BJ (cell line): ENCODE data around the gene ATG13. TPM values are rescaled to one million over a fixed set of nuclear protein-coding genes. Genes with fewer than 3 reads are reported as not detected.

Experiments used
- CTCF ChIA-PET: fragments of 350-600 bp; formaldehyde crosslinking; extraction: SDS; loops from one replicate; lab custom pipeline; 2021; ENCODE audit warnings: antibody characterized with exemption, inconsistent platforms; lab: Yijun Ruan, JAX
- POLR2A ChIA-PET: fragments of 300-600 bp; sonication (Branson Sonifier 250); formaldehyde crosslinking; extraction: SDS; loops from one replicate; lab custom pipeline; 2021; ENCODE audit warnings: antibody characterized with exemption; lab: Charles Lee
- DNase-seq: peaks from one replicate; pipeline ENCODE4 v3.0.0-alpha.2; 2011; ENCODE audit warnings: low read depth
- H3K27me3 ChIP-seq: 2 replicates; pipeline ENCODE4 v1.6.0; 2011; ENCODE audit warnings: low read length; ENCODE audit not compliant: control insufficient read depth, insufficient read depth
- H3K36me3 ChIP-seq: 2 replicates; pipeline ENCODE4 v1.5.1; 2011; ENCODE audit warnings: low read length; ENCODE audit not compliant: control insufficient read depth, insufficient read depth
- H3K4me3 ChIP-seq: 2 replicates; pipeline ENCODE4 v1.5.1; 2011; ENCODE audit warnings: low read depth, mild to moderate bottlenecking, control low read depth, low read length
- CTCF ChIP-seq: IDR thresholded peaks from 2 replicates; pipeline ENCODE4 v1.5.1; 2011; ENCODE audit warnings: low read depth, mild to moderate bottlenecking, control low read depth, inconsistent platforms, low read length, moderate library complexity; ENCODE audit not compliant: insufficient read depth
- polyA plus RNA-seq: library from polyadenylated mRNA; depleted of rRNA; stranded (reverse); fragments of >200 nt; gene quantifications from 2 replicates; pipeline ENCODE4 v1.2.3, GENCODE V29; 2011

ATG13 gene
- polyA plus RNA-seq, 1 experiment = 111 TPM

- Histone ChIP-seq H3K4me3 (no peak overlapping the region), H3K27me3 (no peaks in the 10 kb centered on the region), H3K36me3 (no peaks in the 10 kb centered on the region; the same call in 1 of the 2 replicates)
- DNase-seq = no peak
- POLR2A ChIA-PET = no interaction called here
- no peak for TF ChIP-seq CTCF
- CTCF ChIA-PET = interaction anchor here (0.7 to 2.4 kb wide), 3 partner anchors 14 to 275 kb away, joined by 3 to 11 read pairs (median 3); partner anchors contain the start of gene ATG13
Observed at GRCh38 chr11:46643531-46643930, 26.2 kb downstream of the ATG13 start.

GRCh38 chr11:46643986-46644385 is 26.6 kb downstream of the ATG13 start:
- Histone ChIP-seq H3K36me3 (no peaks in the 10 kb centered on the region; the same call in 1 of the 2 replicates), H3K4me3 (no peak overlapping the region), H3K27me3 (no peaks in the 10 kb centered on the region)
- CTCF ChIA-PET = interaction anchor here (0.6 to 2.4 kb wide), 5 partner anchors 9 to 275 kb away, joined by 3 to 11 read pairs (median 3); partner anchors contain the start of gene ATG13
- no peak for DNase-seq
- TF ChIP-seq CTCF = no peak
- POLR2A ChIA-PET = no interaction called here

GRCh38 chr11:46649180-46649738 is 31.9 kb downstream of the ATG13 start:
- no peaks in the 10 kb centered on the region for H3K27me3 ChIP-seq
- H3K36me3 ChIP-seq = no peaks in the 10 kb centered on the region; the same call in 1 of the 2 replicates
- POLR2A ChIA-PET = no interaction called here
- CTCF ChIA-PET = interaction anchor here (1.0 to 1.5 kb wide), 4 partner anchors 12 to 120 kb away, joined by 3 to 5 read pairs (median 4); partner anchors contain the start of gene ATG13
- no peak for TF ChIP-seq CTCF
- DNase-seq = peak; percentile 88
- H3K4me3 ChIP-seq = 0 out of 2 replicates have a peak overlapping the region, but pooled peaks have one; percentile 2

- Histone ChIP-seq H3K4me3 (no peak overlapping the region), H3K36me3 (peaks cover 1% of the 10 kb centered on the region; the same call in 1 of the 2 replicates), H3K27me3 (no peaks in the 10 kb centered on the region)
- ChIA-PET POLR2A (no interaction called here), CTCF (no interaction called here)
- no peak for TF ChIP-seq CTCF
- DNase-seq = no peak
Observed at GRCh38 chr11:46655631-46656030, 38.3 kb downstream of the ATG13 start.

GRCh38 chr11:46657186-46657585 is 39.8 kb downstream of the ATG13 start:
- no peak for TF ChIP-seq CTCF
- Histone ChIP-seq H3K36me3 (0 out of 2 replicates have a peak, but pooled peaks cover 1% of the 10 kb centered on the region), H3K27me3 (no peaks in the 10 kb centered on the region), H3K4me3 (no peak overlapping the region)
- ChIA-PET CTCF (interaction anchor here (0.6 to 1.0 kb wide), 3 partner anchors 12 to 108 kb away, joined by 3 to 5 read pairs (median 3); no protein-coding TSS in a partner anchor), POLR2A (no interaction called here)
- no peak for DNase-seq
